Osteocyte (in vitro differentiated cells): ENCODE measurements around the gene S100A12. TPM values are rescaled to one million over a fixed set of nuclear protein-coding genes. Genes with fewer than 3 reads are reported as not detected.

Experiments
- DNase-seq: peaks from one replicate; pipeline ENCODE4 v3.0.0; 2021; ENCODE audit warnings: mixed read lengths; ENCODE audit not compliant: unreplicated experiment; ENCODE audit errors: extremely low spot score
- H3K27ac Mint-ChIP-seq: one replicate; pipeline ENCODE4 v1.8.0; 2021; ENCODE audit warnings: mild to moderate bottlenecking, mixed read lengths; ENCODE audit not compliant: unreplicated experiment
- H3K27me3 Mint-ChIP-seq: one replicate; pipeline ENCODE4 v1.8.0; 2021; ENCODE audit warnings: mixed read lengths; ENCODE audit not compliant: unreplicated experiment
- H3K36me3 Mint-ChIP-seq: one replicate; pipeline ENCODE4 v1.8.0; 2021; ENCODE audit warnings: mixed read lengths; ENCODE audit not compliant: unreplicated experiment
- H3K4me1 Mint-ChIP-seq: one replicate; pipeline ENCODE4 v1.8.0; 2021; ENCODE audit warnings: mixed read lengths; ENCODE audit not compliant: unreplicated experiment
- H3K4me3 Mint-ChIP-seq: one replicate; pipeline ENCODE4 v1.8.0; 2021; ENCODE audit warnings: mild to moderate bottlenecking, moderate library complexity, mixed read lengths; ENCODE audit not compliant: unreplicated experiment
- H3K9me3 Mint-ChIP-seq: one replicate; pipeline ENCODE4 v1.8.0; 2021; ENCODE audit warnings: mixed read lengths; ENCODE audit not compliant: unreplicated experiment
- CTCF ChIP-seq: fragments of 200-600 bp; sonication (generic); IDR thresholded peaks from 2 replicates; pipeline ENCODE4 v1.5.0; 2021; ENCODE audit warnings: antibody characterized with exemption, mild to moderate bottlenecking, moderate library complexity
- total RNA-seq: library from RNA; stranded (reverse); gene quantifications from 2 replicates; pipeline ENCODE4 v1.2.1, GENCODE V29; 2021

The S100A12 gene
- total RNA-seq, 1 donor from 2014 or later, result not detected

- peaks cover 16% of the 10 kb centered on the region for H3K27me3 Mint-ChIP-seq
- no peaks in the 10 kb centered on the region for H3K9me3 Mint-ChIP-seq
- no peak overlapping the region for H3K27ac Mint-ChIP-seq
- no peaks in the 10 kb centered on the region for H3K4me1 Mint-ChIP-seq
- no peaks in the 10 kb centered on the region for H3K36me3 Mint-ChIP-seq
- peak; percentile 39 for TF ChIP-seq CTCF
- no peak overlapping the region for H3K4me3 Mint-ChIP-seq
- DNase-seq, result peak; percentile 84
Observed at GRCh38 chr1:153355445-153356071, 19.9 kb downstream of the S100A12 start.

- no peak overlapping the region for H3K4me3 Mint-ChIP-seq
- no peaks in the 10 kb centered on the region for H3K36me3 Mint-ChIP-seq
- DNase-seq, result peak; percentile 60
- no peak overlapping the region for H3K27ac Mint-ChIP-seq
- H3K4me1 Mint-ChIP-seq, result no peaks in the 10 kb centered on the region
- TF ChIP-seq CTCF, result no peak
- H3K9me3 Mint-ChIP-seq, result no peaks in the 10 kb centered on the region
- peaks cover 16% of the 10 kb centered on the region for H3K27me3 Mint-ChIP-seq
Observed at GRCh38 chr1:153354515-153355193, 20.8 kb downstream of the S100A12 start.

- Mint-ChIP-seq H3K27ac (no peak overlapping the region), H3K36me3 (no peaks in the 10 kb centered on the region), H3K4me3 (no peak overlapping the region), H3K4me1 (no peaks in the 10 kb centered on the region), H3K27me3 (peaks cover 20% of the 10 kb centered on the region), H3K9me3 (no peaks in the 10 kb centered on the region)
- DNase-seq, result peak; percentile 66
- peak; percentile 41 for TF ChIP-seq CTCF
Observed at GRCh38 chr1:153353226-153353947, 22.0 kb downstream of the S100A12 start.

- peak; percentile 83 for DNase-seq
- H3K27me3 Mint-ChIP-seq, result peaks cover 18% of the 10 kb centered on the region
- H3K36me3 Mint-ChIP-seq, result no peaks in the 10 kb centered on the region
- peak; percentile 97 for TF ChIP-seq CTCF
- no peak overlapping the region for H3K27ac Mint-ChIP-seq
- H3K9me3 Mint-ChIP-seq, result no peaks in the 10 kb centered on the region
- no peaks in the 10 kb centered on the region for H3K4me1 Mint-ChIP-seq
- no peak overlapping the region for H3K4me3 Mint-ChIP-seq
Observed at GRCh38 chr1:153352523-153352922, 22.9 kb downstream of the S100A12 start.
